ENCODE results near the gene KDM6B. TPM values are rescaled to one million over a fixed set of nuclear protein-coding genes. Genes with fewer than 3 reads are reported as not detected.
A peak's percentile ranks its signal among the peaks of the same experiment; 100 is the strongest.

KDM6B gene
- total and polyA plus RNA-seq, 8 donors = 4.6 to 27.2 (median 10.9) TPM

DNA sequence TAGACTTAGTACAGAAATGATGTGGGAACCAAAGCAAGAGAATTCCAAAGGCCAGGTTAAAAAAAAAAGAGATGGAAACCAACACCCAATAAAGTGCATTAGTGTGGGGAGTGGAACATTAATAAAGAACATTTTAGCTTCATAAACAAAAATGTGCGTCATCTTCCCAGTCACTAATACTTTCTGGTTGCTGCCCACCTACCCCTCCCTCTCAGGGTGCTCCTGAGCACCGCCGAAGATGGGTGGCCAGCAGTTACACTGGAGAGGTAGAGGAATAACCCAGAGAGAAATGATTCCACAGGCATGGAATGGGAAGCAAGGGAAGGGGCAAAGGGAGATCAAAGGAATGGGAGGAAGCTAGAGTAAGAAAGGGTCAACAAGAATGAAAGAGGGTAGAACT, 48.6 kb downstream of the KDM6B start:
- DNase-seq = no peak
- WGBS, 5 donors = 64 to 81% (median 76%) methylated on average over 3 of the region's 3 CpGs

More for the DNA sequence above, 48.6 kb downstream of the KDM6B start:
- intact Hi-C loops (cut with DNase I; ENCODE audit: low total_unique reads) = no loop called here
- peaks cover 4 to 41% (median 26%) of the 10 kb centered on the region in 4 donors for H3K36me3 ChIP-seq
- TF ChIP-seq POLR2AphosphoS5 (IDR thresholded peaks at IDR 0.05) = no peak
- TF ChIP-seq EP300 (IDR thresholded peaks at IDR 0.05) = no peak
- no peak for TF ChIP-seq CTCF (IDR thresholded peaks at IDR 0.05)
- no peak for TF ChIP-seq POLR2A (IDR thresholded peaks at IDR 0.05)
- H3K27ac ChIP-seq = peak overlapping the region in 4 of 5 donors; percentile 95 to 98 (median 98)
- no peak overlapping the region for H3K4me3 ChIP-seq
- H3K4me1 ChIP-seq = peaks cover 8 to 66% (median 49%) of the 10 kb centered on the region in 4 donors
- H3K9me3 ChIP-seq = no peaks in the 10 kb centered on the region
- no peaks in the 10 kb centered on the region for H3K27me3 ChIP-seq

Other genes starting within 250 kb of the KDM6B start
- gene SOX15, start 244.1 kb upstream of the KDM6B start, total RNA-seq = 1 to 10 TPM in 1 of 5 donors, not detected in 4; 1.7 TPM
- 10 to 100 TPM in 1 of 3 donors, under 1 TPM in 2; 0.76 to 48.1 (median 0.81) TPM for gene SOX15, start 244.1 kb upstream of the KDM6B start, polyA plus RNA-seq
- gene FXR2, start 219.3 kb upstream of the KDM6B start, total RNA-seq = 10 to 100 TPM; 11.0 to 33.3 (median 23.3) TPM
- gene FXR2, start 219.3 kb upstream of the KDM6B start, polyA plus RNA-seq = 10 to 100 TPM; 22.7 to 28.5 (median 23.2) TPM
- 100 to 1,000 TPM in 2 of 5 donors, 10 to 100 TPM in 3; 11.6 to 235 (median 42.6) TPM for gene SAT2, start 206.4 kb upstream of the KDM6B start, total RNA-seq
- 100 to 1,000 TPM; 126 to 209 (median 184) TPM for gene SAT2, start 206.4 kb upstream of the KDM6B start, polyA plus RNA-seq
- 1 to 10 TPM in 1 of 5 donors, not detected in 4; 1.2 TPM for gene SHBG, start 204.1 kb upstream of the KDM6B start, total RNA-seq
- under 1 TPM in 2 of 3 donors, not detected in 1; 0.20 to 0.37 TPM for gene SHBG, start 204.1 kb upstream of the KDM6B start, polyA plus RNA-seq
- gene ATP1B2, start 183.3 kb upstream of the KDM6B start, total RNA-seq = under 1 TPM in 2 of 5 donors, not detected in 3; 0.45 to 0.55 TPM
- gene ATP1B2, start 183.3 kb upstream of the KDM6B start, polyA plus RNA-seq = under 1 TPM; 0.12 to 0.90 (median 0.76) TPM
- gene TP53, start 146.7 kb upstream of the KDM6B start, total RNA-seq = 10 to 100 TPM in 4 of 5 donors, 1 to 10 TPM in 1; 5.8 to 34.8 (median 25.2) TPM
- 10 to 100 TPM; 12.3 to 26.4 (median 13.0) TPM for gene TP53, start 146.7 kb upstream of the KDM6B start, polyA plus RNA-seq
- gene WRAP53, start 145.7 kb upstream of the KDM6B start, total RNA-seq = 1 to 10 TPM; 1.8 to 3.9 (median 2.9) TPM
- gene WRAP53, start 145.7 kb upstream of the KDM6B start, polyA plus RNA-seq = 10 to 100 TPM in 2 of 3 donors, 1 to 10 TPM in 1; 8.6 to 12.6 (median 11.6) TPM
- 1 to 10 TPM in 2 of 5 donors, under 1 TPM in 1, not detected in 2; 0.29 to 2.9 (median 2.2) TPM for gene EFNB3, start 129.0 kb upstream of the KDM6B start, total RNA-seq
- 1 to 10 TPM in 1 of 3 donors, under 1 TPM in 2; 0.31 to 1.6 (median 0.92) TPM for gene EFNB3, start 129.0 kb upstream of the KDM6B start, polyA plus RNA-seq
- gene DNAH2, start 116.5 kb upstream of the KDM6B start, total RNA-seq = 1 to 10 TPM in 1 of 5 donors, under 1 TPM in 3, not detected in 1; under 0.01 to 8.0 (median 0.24) TPM
- under 1 TPM in 2 of 3 donors, not detected in 1; 0.08 to 0.31 TPM for gene DNAH2, start 116.5 kb upstream of the KDM6B start, polyA plus RNA-seq
- 1 to 10 TPM in 3 of 5 donors, not detected in 2; 1.8 to 3.8 (median 3.5) TPM for gene TMEM88, start 20.8 kb downstream of the KDM6B start, total RNA-seq
- gene TMEM88, start 20.8 kb downstream of the KDM6B start, polyA plus RNA-seq = 10 to 100 TPM; 17.0 to 36.0 (median 17.4) TPM
- gene NAA38, start 23.3 kb downstream of the KDM6B start, total RNA-seq = 100 to 1,000 TPM in 2 of 5 donors, 10 to 100 TPM in 3; 42.0 to 281 (median 94.5) TPM
- 100 to 1,000 TPM; 131 to 153 (median 151) TPM for gene NAA38, start 23.3 kb downstream of the KDM6B start, polyA plus RNA-seq
- 10 to 100 TPM in 1 of 5 donors, 1 to 10 TPM in 3, not detected in 1; 1.8 to 12.0 (median 3.3) TPM for gene CYB5D1, start 23.8 kb downstream of the KDM6B start, total RNA-seq
- 1 to 10 TPM; 4.9 to 9.0 (median 5.3) TPM for gene CYB5D1, start 23.8 kb downstream of the KDM6B start, polyA plus RNA-seq
- gene CHD3, start 54.6 kb downstream of the KDM6B start, total RNA-seq = 100 to 1,000 TPM in 1 of 5 donors, 10 to 100 TPM in 4; 43.0 to 190 (median 60.7) TPM
- gene CHD3, start 54.6 kb downstream of the KDM6B start, polyA plus RNA-seq = 10 to 100 TPM; 51.9 to 97.3 (median 69.1) TPM
- 1 to 10 TPM in 4 of 5 donors, not detected in 1; 1.0 to 9.3 (median 6.0) TPM for gene RNF227, start 82.1 kb downstream of the KDM6B start, total RNA-seq
- gene RNF227, start 82.1 kb downstream of the KDM6B start, polyA plus RNA-seq = 1 to 10 TPM; 1.1 to 3.4 (median 1.2) TPM
- gene KCNAB3, start 95.6 kb downstream of the KDM6B start, total RNA-seq = 1 to 10 TPM in 3 of 5 donors, under 1 TPM in 1, not detected in 1; 0.37 to 7.8 (median 4.9) TPM
- gene KCNAB3, start 95.6 kb downstream of the KDM6B start, polyA plus RNA-seq = 1 to 10 TPM in 1 of 3 donors, under 1 TPM in 2; 0.31 to 2.9 (median 0.87) TPM
- gene TRAPPC1, start 97.7 kb downstream of the KDM6B start, total RNA-seq = 10 to 100 TPM; 20.2 to 90.7 (median 43.2) TPM
- gene TRAPPC1, start 97.7 kb downstream of the KDM6B start, polyA plus RNA-seq = 100 to 1,000 TPM; 111 to 148 (median 116) TPM
- 100 to 1,000 TPM in 1 of 5 donors, 10 to 100 TPM in 4; 12.9 to 146 (median 29.5) TPM for gene CNTROB, start 98.0 kb downstream of the KDM6B start, total RNA-seq
- gene CNTROB, start 98.0 kb downstream of the KDM6B start, polyA plus RNA-seq = 10 to 100 TPM; 15.3 to 24.2 (median 20.0) TPM
- not detected for gene GUCY2D, start 168.4 kb downstream of the KDM6B start, total RNA-seq
- under 1 TPM in 1 of 3 donors, not detected in 2; 0.25 TPM for gene GUCY2D, start 168.4 kb downstream of the KDM6B start, polyA plus RNA-seq
- 1 to 10 TPM in 4 of 5 donors, not detected in 1; 1.5 to 7.0 (median 2.6) TPM for gene ALOX15B, start 204.8 kb downstream of the KDM6B start, total RNA-seq
- 10 to 100 TPM in 1 of 3 donors, 1 to 10 TPM in 2; 2.4 to 10.5 (median 3.1) TPM for gene ALOX15B, start 204.8 kb downstream of the KDM6B start, polyA plus RNA-seq

All from stomach (tissue), 9 donors.